H9 (cell line): ENCODE data around the gene TCFL5. TPM values are rescaled to one million over a fixed set of nuclear protein-coding genes. Genes with fewer than 3 reads are reported as not detected.

ENCODE experiments used
- DNase-seq: peaks from one replicate; pipeline ENCODE4 v3.0.0-alpha.2; 2017
- H2AFZ ChIP-seq: one replicate; pipeline ENCODE4 v1.6.1; 2013; ENCODE audit warnings: mild to moderate bottlenecking, low read length, control low read depth, moderate library complexity
- H2AK5ac ChIP-seq: 2 replicates; pipeline ENCODE4 v1.6.1; 2013; ENCODE audit warnings: low read length, control low read depth, mixed read lengths; ENCODE audit not compliant: insufficient read length
- H2BK120ac ChIP-seq: one replicate; pipeline ENCODE4 v1.6.1; 2013; ENCODE audit warnings: low read depth, mild to moderate bottlenecking, low read length, control low read depth, inconsistent platforms; ENCODE audit not compliant: poor library complexity, severe bottlenecking
- H2BK12ac ChIP-seq: 2 replicates; pipeline ENCODE4 v1.6.1; 2013; ENCODE audit warnings: low read length, control low read depth, mixed read lengths, low read depth; ENCODE audit not compliant: insufficient read length
- H2BK15ac ChIP-seq: 2 replicates; pipeline ENCODE4 v1.6.1; 2013; ENCODE audit warnings: low read depth, low read length, control low read depth
- H2BK20ac ChIP-seq: one replicate; pipeline ENCODE4 v1.6.1; 2013; ENCODE audit warnings: low read depth, mild to moderate bottlenecking, low read length, control low read depth, inconsistent platforms; ENCODE audit not compliant: poor library complexity, severe bottlenecking
- H2BK5ac ChIP-seq: 2 replicates; pipeline ENCODE4 v1.6.1; 2013; ENCODE audit warnings: low read length, control low read depth, mixed read lengths; ENCODE audit not compliant: insufficient read length
- H3K14ac ChIP-seq: 2 replicates; pipeline ENCODE4 v1.6.1; 2013; ENCODE audit warnings: low read length, control low read depth; ENCODE audit not compliant: insufficient read depth
- H3K18ac ChIP-seq: 2 replicates; pipeline ENCODE4 v1.6.1; 2013; ENCODE audit warnings: low read depth, mild to moderate bottlenecking, mixed read lengths, low read length, control low read depth; ENCODE audit not compliant: insufficient read length
- H3K23ac ChIP-seq: 2 replicates; pipeline ENCODE4 v1.6.1; 2013; ENCODE audit warnings: low read length, control low read depth, mixed read lengths, low read depth; ENCODE audit not compliant: insufficient read length
- H3K23me2 ChIP-seq: 2 replicates; pipeline ENCODE4 v1.6.1; 2013; ENCODE audit warnings: low read depth, mild to moderate bottlenecking, mixed read lengths, low read length, control low read depth; ENCODE audit not compliant: insufficient read length, poor library complexity, severe bottlenecking
- H3K27ac ChIP-seq: 2 replicates; pipeline ENCODE4 v1.5.1; 2013; ENCODE audit warnings: low read length, control low read depth, mixed read lengths, low read depth; ENCODE audit not compliant: insufficient read length
- H3K27me3 ChIP-seq: 2 replicates; pipeline ENCODE4 v1.6.1; 2013; ENCODE audit warnings: low read length, control low read depth, inconsistent platforms; ENCODE audit not compliant: insufficient read depth
- H3K4ac ChIP-seq: 2 replicates; pipeline ENCODE4 v1.6.1; 2013; ENCODE audit warnings: low read depth, mild to moderate bottlenecking, control low read depth, inconsistent platforms, low read length, moderate library complexity
- H3K4me1 ChIP-seq: 2 replicates; pipeline ENCODE4 v1.6.1; 2013; ENCODE audit warnings: low read length, control low read depth, inconsistent platforms; ENCODE audit not compliant: insufficient read depth
- H3K4me2 ChIP-seq: 2 replicates; pipeline ENCODE4 v1.6.1; 2013; ENCODE audit warnings: low read length, control low read depth, mixed read lengths; ENCODE audit not compliant: insufficient read length, insufficient read depth
- H3K56ac ChIP-seq: 2 replicates; pipeline ENCODE4 v1.6.1; 2013; ENCODE audit warnings: low read depth, mild to moderate bottlenecking, mixed read lengths, low read length, control low read depth; ENCODE audit not compliant: insufficient read length
- H3K79me1 ChIP-seq: 2 replicates; pipeline ENCODE4 v1.6.1; 2013; ENCODE audit warnings: low read depth, mild to moderate bottlenecking, moderate library complexity, low read length, control low read depth, inconsistent platforms; ENCODE audit not compliant: insufficient read depth, poor library complexity, severe bottlenecking
- H3K79me2 ChIP-seq: 2 replicates; pipeline ENCODE4 v1.6.1; 2013; ENCODE audit warnings: low read length, control low read depth, inconsistent platforms; ENCODE audit not compliant: insufficient read depth
- H3K9ac ChIP-seq: 2 replicates; pipeline ENCODE4 v1.6.1; 2013; ENCODE audit warnings: low read length, control low read depth, mixed read lengths; ENCODE audit not compliant: insufficient read length; ENCODE audit errors: extremely low read depth
- H3K9me3 ChIP-seq: one replicate; pipeline ENCODE4 v1.6.1; 2013; ENCODE audit warnings: low read depth, low read length, inconsistent platforms; ENCODE audit not compliant: control insufficient read depth
- H3T11ph ChIP-seq: one replicate; pipeline ENCODE4 v1.6.1; 2013; ENCODE audit warnings: mild to moderate bottlenecking, low read length, control low read depth, inconsistent platforms
- H4K20me1 ChIP-seq: one replicate; pipeline ENCODE4 v1.6.1; 2013; ENCODE audit not compliant: control insufficient read depth, insufficient read length, insufficient read depth
- H4K5ac ChIP-seq: 2 replicates; pipeline ENCODE4 v1.6.1; 2013; ENCODE audit warnings: low read depth, mild to moderate bottlenecking, mixed read lengths, low read length, control low read depth; ENCODE audit not compliant: insufficient read length
- H4K8ac ChIP-seq: replicated peaks from 2 replicates; pipeline ENCODE4 v1.6.1; 2013; ENCODE audit warnings: low read length, control low read depth, mixed read lengths, low read depth; ENCODE audit not compliant: insufficient read length
- H4K91ac ChIP-seq: 2 replicates; pipeline ENCODE4 v1.6.1; 2013; ENCODE audit warnings: low read depth, mild to moderate bottlenecking, moderate library complexity, mixed read lengths, low read length, control low read depth; ENCODE audit not compliant: insufficient read length
- H3K27ac Mint-ChIP-seq, 3 experiments: 2 replicates in 2 of 3; 3 replicates in 1 of 3; pipeline ENCODE4 v1.8.0; 2020 to 2021; ENCODE audit warnings: mixed read lengths in 3 of 3, mild to moderate bottlenecking in 1 of 3, moderate library complexity in 1 of 3
- H3K27me3 Mint-ChIP-seq: 2 replicates; pipeline ENCODE4 v1.8.0; 2021; ENCODE audit warnings: low read depth, mild to moderate bottlenecking, moderate library complexity, mixed read lengths
- H3K36me3 Mint-ChIP-seq, 3 experiments: 2 replicates in 2 of 3; 3 replicates in 1 of 3; pipeline ENCODE4 v1.8.0; 2020 to 2021; ENCODE audit warnings: low read depth in 3 of 3, mixed read lengths in 3 of 3; ENCODE audit not compliant: insufficient read depth in 1 of 3
- H3K4me1 Mint-ChIP-seq, 2 experiments: 2 replicates each; pipeline ENCODE4 v1.8.0; 2020; ENCODE audit warnings: mixed read lengths in 2 of 2
- H3K4me3 Mint-ChIP-seq, 2 experiments: 2 replicates in 1 of 2; 3 replicates in 1 of 2; pipeline ENCODE4 v1.8.0; 2020 to 2021; ENCODE audit warnings: mild to moderate bottlenecking in 2 of 2, mixed read lengths in 2 of 2, moderate library complexity in 1 of 2
- H3K9me3 Mint-ChIP-seq, 2 experiments: 2 replicates in 1 of 2; 3 replicates in 1 of 2; pipeline ENCODE4 v1.8.0; 2020; ENCODE audit warnings: mild to moderate bottlenecking in 2 of 2, mixed read lengths in 2 of 2, moderate library complexity in 1 of 2
- CTCF ChIP-seq: fragments of 200-600 bp; sonication (generic); conservative IDR thresholded peaks from 3 replicates; pipeline ENCODE4 v1.8.0; 2021; ENCODE audit warnings: antibody characterized with exemption, mild to moderate bottlenecking
- WGBS: extraction: QIAGEN DNeasy Blood & Tissue Kit; methylation state at CpG from one replicate; pipeline ENCODE4 v1.1.7; 2013; ENCODE audit warnings: missing lambda C conversion rate, low lambda C conversion rate, mixed read lengths; ENCODE audit not compliant: insufficient read length; ENCODE audit errors: extremely low coverage; 5-methylcytosine and 5-hydroxymethylcytosine counted together
- total RNA-seq: library from RNA; stranded (reverse); gene quantifications from 2 replicates; pipeline ENCODE4 v1.2.1, GENCODE V29; 2021

Gene TCFL5
- total RNA-seq, 1 experiment from 2014 or later = 16.4 TPM

GRCh38 chr20:62846166-62846890 is 15.3 kb downstream of the TCFL5 start:
- Mint-ChIP-seq H3K4me3 (no peak overlapping the region), H3K27ac (no peak overlapping the region), H3K36me3 (peaks cover 18 to 42% (median 33%) of the 10 kb centered on the region in 3 experiments), H3K4me1 (peaks cover 10 to 24% of the 10 kb centered on the region in 2 experiments), H3K9me3 (no peaks in the 10 kb centered on the region), H3K27me3 (no peaks in the 10 kb centered on the region)
- H3K23ac ChIP-seq = no peak overlapping the region
- no peak overlapping the region for H2AFZ ChIP-seq
- no peak overlapping the region for H3K4me2 ChIP-seq
- no CpG with 5 or more reads among the region's 19 CpGs for WGBS
- no peak overlapping the region for H4K91ac ChIP-seq
- H3T11ph ChIP-seq = no peak overlapping the region
- no peaks in the 10 kb centered on the region for H3K9me3 ChIP-seq
- no peak overlapping the region for H3K56ac ChIP-seq
- no peak overlapping the region for H3K14ac ChIP-seq
- no peak overlapping the region for H3K27ac ChIP-seq
- no peak for TF ChIP-seq CTCF
- no peak overlapping the region for H2BK120ac ChIP-seq
- no peaks in the 10 kb centered on the region for H3K4me1 ChIP-seq
- H4K5ac ChIP-seq = no peak overlapping the region
- H2BK15ac ChIP-seq = no peak overlapping the region
- no peak overlapping the region for H3K18ac ChIP-seq
- H3K4ac ChIP-seq = no peak overlapping the region
- no peak overlapping the region for H2BK20ac ChIP-seq
- H3K27me3 ChIP-seq = no peaks in the 10 kb centered on the region
- no peak overlapping the region for H2BK12ac ChIP-seq
- no peaks in the 10 kb centered on the region for H3K23me2 ChIP-seq
- H3K9ac ChIP-seq = no peak overlapping the region
- H2AK5ac ChIP-seq = no peak overlapping the region
- no peak for DNase-seq
- H3K79me2 ChIP-seq = no peaks in the 10 kb centered on the region
- no peaks in the 10 kb centered on the region for H3K79me1 ChIP-seq
- H4K20me1 ChIP-seq = no peaks in the 10 kb centered on the region
- H2BK5ac ChIP-seq = no peak overlapping the region
- no peak overlapping the region for H4K8ac ChIP-seq
